SK-N-MC (cell line): ENCODE results near the gene ABCD4.
A peak's percentile ranks its signal among the peaks of the same experiment; 100 is the strongest.

Experiments used
- FOXP2 ChIP-seq: optimal IDR thresholded peaks from 2 replicates; pipeline ENCODE3; 2011; ENCODE audit warnings: mild to moderate bottlenecking, moderate library complexity; ENCODE audit not compliant: insufficient read depth; ENCODE audit errors: extremely low read length, control extremely low read depth
- POLR2AphosphoS5 ChIP-seq: IDR thresholded peaks from 2 replicates; pipeline ENCODE4 v1.6.1; 2012; ENCODE audit warnings: mild to moderate bottlenecking, low read depth, low read length, borderline replicate concordance

DNA sequence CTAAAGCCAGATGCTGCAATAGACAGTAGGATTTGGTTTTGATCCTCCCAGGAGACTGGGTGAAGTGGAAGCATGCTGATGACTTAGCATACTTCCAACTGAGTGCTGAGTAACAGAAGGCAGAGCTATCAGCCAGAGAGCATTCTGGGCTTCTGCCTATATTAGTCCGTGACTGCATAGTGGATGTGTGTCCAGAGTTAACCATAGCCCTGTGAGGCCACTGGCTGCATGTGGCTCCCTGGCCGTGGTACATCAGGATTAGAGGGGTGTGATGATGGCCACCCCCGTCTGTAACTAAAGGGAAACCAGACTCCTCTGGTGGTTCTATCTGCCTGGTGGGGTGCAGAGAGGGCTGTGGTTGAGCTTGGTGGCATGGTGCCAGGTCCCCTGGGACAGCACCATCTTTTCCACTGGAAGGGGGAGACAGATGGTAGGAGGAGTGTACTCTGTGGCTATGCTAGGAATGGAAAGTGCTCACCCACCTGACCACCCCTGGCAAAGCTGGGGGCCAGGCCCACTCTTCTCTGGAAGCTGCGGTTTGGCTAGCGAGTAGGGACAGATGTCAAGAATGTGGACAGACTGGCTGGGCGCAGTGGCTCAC lies 27.4 kb downstream of the ABCD4 start:
- TF ChIP-seq POLR2AphosphoS5 (0 out of 2 replicates have a peak, but pooled peaks have one; percentile 23), FOXP2 (no peak)
